HEK293 (cell line): Measurements from ENCODE around the gene HYPK.
A peak's percentile ranks its signal among the peaks of the same experiment; 100 is the strongest.

ENCODE experiments used
- BCL6B ChIP-seq: fragments of 450-650 bp; formaldehyde crosslinking; IDR thresholded peaks from 2 replicates; pipeline ENCODE4 v1.5.1; 2017; ENCODE audit warnings: missing biosample characterization, missing genetic modification characterization
- HOXC10 ChIP-seq: sonication (generic); formaldehyde crosslinking; IDR thresholded peaks from 2 replicates; pipeline ENCODE4 v1.8.1; 2023; ENCODE audit warnings: mild to moderate bottlenecking, missing genetic modification reagents
- IKZF3 ChIP-seq: fragments of 450-650 bp; IDR thresholded peaks from 2 replicates; pipeline ENCODE4 v1.5.0; 2018; ENCODE audit warnings: missing biosample characterization, mild to moderate bottlenecking, missing genetic modification characterization, moderate library complexity
- WT1 ChIP-seq: fragments of 450-650 bp; formaldehyde crosslinking; IDR thresholded peaks from 2 replicates; pipeline ENCODE4 v1.5.1; 2016; ENCODE audit warnings: missing biosample characterization, missing genetic modification characterization
- ZFHX2 ChIP-seq: fragments of 450-650 bp; formaldehyde crosslinking; conservative IDR thresholded peaks from 2 replicates; pipeline ENCODE4 v1.5.1; 2016; ENCODE audit warnings: missing biosample characterization, missing genetic modification characterization
- ZFP3 ChIP-seq: fragments of 450-650 bp; formaldehyde crosslinking; IDR thresholded peaks from 2 replicates; pipeline ENCODE4 v1.5.1; 2016; ENCODE audit warnings: low read depth, missing biosample characterization, missing genetic modification characterization
- ZNF112 ChIP-seq: fragments of 450-650 bp; formaldehyde crosslinking; IDR thresholded peaks from 2 replicates; pipeline ENCODE4 v1.5.0; 2017; ENCODE audit warnings: missing biosample characterization, missing genetic modification characterization
- ZNF114 ChIP-seq: fragments of 450-650 bp; formaldehyde crosslinking; IDR thresholded peaks from 2 replicates; pipeline ENCODE4 v1.5.0; 2017; ENCODE audit warnings: missing biosample characterization, missing genetic modification characterization
- ZNF140 ChIP-seq: fragments of 450-650 bp; formaldehyde crosslinking; IDR thresholded peaks from 2 replicates; pipeline ENCODE4 v1.5.1; 2016; ENCODE audit warnings: missing biosample characterization, missing genetic modification characterization
- ZNF157 ChIP-seq: fragments of 450-650 bp; formaldehyde crosslinking; IDR thresholded peaks from 2 replicates; pipeline ENCODE4 v1.5.1; 2016; ENCODE audit warnings: missing biosample characterization, missing genetic modification characterization
- ZNF175 ChIP-seq: fragments of 450-650 bp; formaldehyde crosslinking; IDR thresholded peaks from 2 replicates; pipeline ENCODE4 v1.5.1; 2016; ENCODE audit warnings: missing biosample characterization, missing genetic modification characterization
- ZNF19 ChIP-seq: fragments of 450-650 bp; formaldehyde crosslinking; IDR thresholded peaks from 2 replicates; pipeline ENCODE4; 2016; ENCODE audit warnings: missing biosample characterization, missing genetic modification characterization, low read depth
- ZNF335 ChIP-seq: fragments of 450-650 bp; formaldehyde crosslinking; conservative IDR thresholded peaks from 2 replicates; pipeline ENCODE4 v1.5.1; 2016; ENCODE audit warnings: missing biosample characterization, missing genetic modification characterization
- ZNF350 ChIP-seq: fragments of 450-650 bp; formaldehyde crosslinking; IDR thresholded peaks from 2 replicates; pipeline ENCODE4 v1.5.0; 2017; ENCODE audit warnings: missing biosample characterization, mild to moderate bottlenecking, missing genetic modification characterization
- ZNF560 ChIP-seq: fragments of 450-650 bp; formaldehyde crosslinking; IDR thresholded peaks from 2 replicates; pipeline ENCODE4 v1.5.1; 2017; ENCODE audit warnings: missing biosample characterization, missing genetic modification characterization, borderline replicate concordance
- ZNF792 ChIP-seq: fragments of 450-650 bp; formaldehyde crosslinking; IDR thresholded peaks from 2 replicates; pipeline ENCODE4 v1.5.1; 2016; ENCODE audit warnings: missing biosample characterization, missing genetic modification characterization
- ZSCAN5A ChIP-seq: fragments of 450-650 bp; formaldehyde crosslinking; IDR thresholded peaks from 2 replicates; pipeline ENCODE4 v1.5.1; 2016; ENCODE audit warnings: missing biosample characterization, missing genetic modification characterization
- TF ChIP-seq, protein P1 (sequence below): fragments of 450-650 bp; formaldehyde crosslinking; IDR thresholded peaks from 2 replicates; pipeline ENCODE4 v1.5.1; 2016; ENCODE audit warnings: missing biosample characterization, missing genetic modification characterization
- TF ChIP-seq, protein P2 (sequence below): fragments of 450-650 bp; formaldehyde crosslinking; IDR thresholded peaks from 2 replicates; pipeline ENCODE4 v1.5.1; 2016; ENCODE audit warnings: missing biosample characterization, missing genetic modification characterization
- TF ChIP-seq, protein P3 (sequence below): fragments of 450-650 bp; formaldehyde crosslinking; IDR thresholded peaks from 2 replicates; pipeline ENCODE4 v1.5.1; 2016; ENCODE audit warnings: missing biosample characterization, missing genetic modification characterization
- TF ChIP-seq, protein P4 (sequence below): fragments of 450-650 bp; formaldehyde crosslinking; IDR thresholded peaks from 2 replicates; pipeline ENCODE4 v1.5.1; 2016; ENCODE audit warnings: missing biosample characterization, missing genetic modification characterization, borderline replicate concordance
- TF ChIP-seq, protein P5 (sequence below): fragments of 450-650 bp; formaldehyde crosslinking; IDR thresholded peaks from 2 replicates; pipeline ENCODE4 v1.5.1; 2016; ENCODE audit warnings: missing biosample characterization, missing genetic modification characterization
- TF ChIP-seq, protein P6 (sequence below): fragments of 450-650 bp; formaldehyde crosslinking; IDR thresholded peaks from 2 replicates; pipeline ENCODE4 v1.5.1; 2016; ENCODE audit warnings: missing biosample characterization, missing genetic modification characterization

Gene HYPK

GRCh38 chr15:43800286-43801141 lies at the start of gene HYPK (continued):
- TF ChIP-seq, protein P1, sequence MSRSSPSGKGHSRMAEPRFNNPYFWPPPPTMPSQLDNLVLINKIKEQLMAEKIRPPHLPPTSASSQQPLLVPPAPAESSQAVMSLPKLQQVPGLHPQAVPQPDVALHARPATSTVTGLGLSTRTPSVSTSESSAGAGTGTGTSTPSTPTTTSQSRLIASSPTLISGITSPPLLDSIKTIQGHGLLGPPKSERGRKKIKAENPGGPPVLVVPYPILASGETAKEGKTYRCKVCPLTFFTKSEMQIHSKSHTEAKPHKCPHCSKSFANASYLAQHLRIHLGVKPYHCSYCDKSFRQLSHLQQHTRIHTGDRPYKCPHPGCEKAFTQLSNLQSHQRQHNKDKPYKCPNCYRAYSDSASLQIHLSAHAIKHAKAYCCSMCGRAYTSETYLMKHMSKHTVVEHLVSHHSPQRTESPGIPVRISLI (tag by site-specific recombination) = no peak
- no peak for TF ChIP-seq IKZF3 (tag by site-specific recombination)
- no peak for TF ChIP-seq ZNF175 (tag by site-specific recombination)
- TF ChIP-seq ZNF140 (tag by site-specific recombination) = no peak
- TF ChIP-seq, protein P2, sequence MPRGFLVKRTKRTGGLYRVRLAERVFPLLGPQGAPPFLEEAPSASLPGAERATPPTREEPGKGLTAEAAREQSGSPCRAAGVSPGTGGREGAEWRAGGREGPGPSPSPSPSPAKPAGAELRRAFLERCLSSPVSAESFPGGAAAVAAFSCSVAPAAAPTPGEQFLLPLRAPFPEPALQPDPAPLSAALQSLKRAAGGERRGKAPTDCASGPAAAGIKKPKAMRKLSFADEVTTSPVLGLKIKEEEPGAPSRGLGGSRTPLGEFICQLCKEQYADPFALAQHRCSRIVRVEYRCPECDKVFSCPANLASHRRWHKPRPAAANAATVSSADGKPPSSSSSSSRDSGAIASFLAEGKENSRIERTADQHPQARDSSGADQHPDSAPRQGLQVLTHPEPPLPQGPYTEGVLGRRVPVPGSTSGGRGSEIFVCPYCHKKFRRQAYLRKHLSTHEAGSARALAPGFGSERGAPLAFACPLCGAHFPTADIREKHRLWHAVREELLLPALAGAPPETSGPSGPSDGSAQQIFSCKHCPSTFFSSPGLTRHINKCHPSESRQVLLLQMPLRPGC (tag by site-specific recombination) = no peak; the same call in 1 of the 2 replicates
- TF ChIP-seq, protein P3, sequence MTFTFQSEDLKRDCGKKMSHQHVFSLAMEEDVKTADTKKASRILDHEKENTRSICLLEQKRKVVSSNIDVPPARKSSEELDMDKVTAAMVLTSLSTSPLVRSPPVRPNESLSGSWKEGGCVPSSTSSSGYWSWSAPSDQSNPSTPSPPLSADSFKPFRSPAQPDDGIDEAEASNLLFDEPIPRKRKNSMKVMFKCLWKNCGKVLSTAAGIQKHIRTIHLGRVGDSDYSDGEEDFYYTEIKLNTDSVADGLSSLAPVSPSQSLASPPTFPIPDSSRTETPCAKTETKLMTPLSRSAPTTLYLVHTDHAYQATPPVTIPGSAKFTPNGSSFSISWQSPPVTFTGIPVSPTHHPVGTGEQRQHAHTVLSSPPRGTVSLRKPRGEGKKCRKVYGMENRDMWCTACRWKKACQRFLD (tag by site-specific recombination) = no peak
- TF ChIP-seq, protein P4, sequence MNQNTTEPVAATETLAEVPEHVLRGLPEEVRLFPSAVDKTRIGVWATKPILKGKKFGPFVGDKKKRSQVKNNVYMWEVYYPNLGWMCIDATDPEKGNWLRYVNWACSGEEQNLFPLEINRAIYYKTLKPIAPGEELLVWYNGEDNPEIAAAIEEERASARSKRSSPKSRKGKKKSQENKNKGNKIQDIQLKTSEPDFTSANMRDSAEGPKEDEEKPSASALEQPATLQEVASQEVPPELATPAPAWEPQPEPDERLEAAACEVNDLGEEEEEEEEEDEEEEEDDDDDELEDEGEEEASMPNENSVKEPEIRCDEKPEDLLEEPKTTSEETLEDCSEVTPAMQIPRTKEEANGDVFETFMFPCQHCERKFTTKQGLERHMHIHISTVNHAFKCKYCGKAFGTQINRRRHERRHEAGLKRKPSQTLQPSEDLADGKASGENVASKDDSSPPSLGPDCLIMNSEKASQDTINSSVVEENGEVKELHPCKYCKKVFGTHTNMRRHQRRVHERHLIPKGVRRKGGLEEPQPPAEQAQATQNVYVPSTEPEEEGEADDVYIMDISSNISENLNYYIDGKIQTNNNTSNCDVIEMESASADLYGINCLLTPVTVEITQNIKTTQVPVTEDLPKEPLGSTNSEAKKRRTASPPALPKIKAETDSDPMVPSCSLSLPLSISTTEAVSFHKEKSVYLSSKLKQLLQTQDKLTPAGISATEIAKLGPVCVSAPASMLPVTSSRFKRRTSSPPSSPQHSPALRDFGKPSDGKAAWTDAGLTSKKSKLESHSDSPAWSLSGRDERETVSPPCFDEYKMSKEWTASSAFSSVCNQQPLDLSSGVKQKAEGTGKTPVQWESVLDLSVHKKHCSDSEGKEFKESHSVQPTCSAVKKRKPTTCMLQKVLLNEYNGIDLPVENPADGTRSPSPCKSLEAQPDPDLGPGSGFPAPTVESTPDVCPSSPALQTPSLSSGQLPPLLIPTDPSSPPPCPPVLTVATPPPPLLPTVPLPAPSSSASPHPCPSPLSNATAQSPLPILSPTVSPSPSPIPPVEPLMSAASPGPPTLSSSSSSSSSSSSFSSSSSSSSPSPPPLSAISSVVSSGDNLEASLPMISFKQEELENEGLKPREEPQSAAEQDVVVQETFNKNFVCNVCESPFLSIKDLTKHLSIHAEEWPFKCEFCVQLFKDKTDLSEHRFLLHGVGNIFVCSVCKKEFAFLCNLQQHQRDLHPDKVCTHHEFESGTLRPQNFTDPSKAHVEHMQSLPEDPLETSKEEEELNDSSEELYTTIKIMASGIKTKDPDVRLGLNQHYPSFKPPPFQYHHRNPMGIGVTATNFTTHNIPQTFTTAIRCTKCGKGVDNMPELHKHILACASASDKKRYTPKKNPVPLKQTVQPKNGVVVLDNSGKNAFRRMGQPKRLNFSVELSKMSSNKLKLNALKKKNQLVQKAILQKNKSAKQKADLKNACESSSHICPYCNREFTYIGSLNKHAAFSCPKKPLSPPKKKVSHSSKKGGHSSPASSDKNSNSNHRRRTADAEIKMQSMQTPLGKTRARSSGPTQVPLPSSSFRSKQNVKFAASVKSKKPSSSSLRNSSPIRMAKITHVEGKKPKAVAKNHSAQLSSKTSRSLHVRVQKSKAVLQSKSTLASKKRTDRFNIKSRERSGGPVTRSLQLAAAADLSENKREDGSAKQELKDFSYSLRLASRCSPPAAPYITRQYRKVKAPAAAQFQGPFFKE (tag by site-specific recombination) = no peak
- TF ChIP-seq, protein P5, sequence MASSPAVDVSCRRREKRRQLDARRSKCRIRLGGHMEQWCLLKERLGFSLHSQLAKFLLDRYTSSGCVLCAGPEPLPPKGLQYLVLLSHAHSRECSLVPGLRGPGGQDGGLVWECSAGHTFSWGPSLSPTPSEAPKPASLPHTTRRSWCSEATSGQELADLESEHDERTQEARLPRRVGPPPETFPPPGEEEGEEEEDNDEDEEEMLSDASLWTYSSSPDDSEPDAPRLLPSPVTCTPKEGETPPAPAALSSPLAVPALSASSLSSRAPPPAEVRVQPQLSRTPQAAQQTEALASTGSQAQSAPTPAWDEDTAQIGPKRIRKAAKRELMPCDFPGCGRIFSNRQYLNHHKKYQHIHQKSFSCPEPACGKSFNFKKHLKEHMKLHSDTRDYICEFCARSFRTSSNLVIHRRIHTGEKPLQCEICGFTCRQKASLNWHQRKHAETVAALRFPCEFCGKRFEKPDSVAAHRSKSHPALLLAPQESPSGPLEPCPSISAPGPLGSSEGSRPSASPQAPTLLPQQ (tag by site-specific recombination) = peak; percentile 78
- TF ChIP-seq ZNF792 (tag by site-specific recombination) = no peak
- TF ChIP-seq HOXC10 (CRISPR knock-in tag) = no peak
- TF ChIP-seq ZSCAN5A (tag by site-specific recombination) = no peak
- no peak for TF ChIP-seq ZNF560 (tag by site-specific recombination)
- no peak for TF ChIP-seq ZNF114
- TF ChIP-seq ZNF335 (tag by site-specific recombination) = peak; percentile 62
- no peak for TF ChIP-seq BCL6B
- no peak for TF ChIP-seq ZNF19 (tag by site-specific recombination)
- TF ChIP-seq ZNF350 (tag by site-specific recombination) = no peak
- TF ChIP-seq ZFHX2 (tag by site-specific recombination) = no peak
- no peak for TF ChIP-seq ZNF157
- no peak; the same call in 1 of the 2 replicates for TF ChIP-seq WT1 (tag by site-specific recombination)
- TF ChIP-seq ZFP3 (tag by site-specific recombination) = no peak
- TF ChIP-seq ZNF112 = no peak
- TF ChIP-seq, protein P6, sequence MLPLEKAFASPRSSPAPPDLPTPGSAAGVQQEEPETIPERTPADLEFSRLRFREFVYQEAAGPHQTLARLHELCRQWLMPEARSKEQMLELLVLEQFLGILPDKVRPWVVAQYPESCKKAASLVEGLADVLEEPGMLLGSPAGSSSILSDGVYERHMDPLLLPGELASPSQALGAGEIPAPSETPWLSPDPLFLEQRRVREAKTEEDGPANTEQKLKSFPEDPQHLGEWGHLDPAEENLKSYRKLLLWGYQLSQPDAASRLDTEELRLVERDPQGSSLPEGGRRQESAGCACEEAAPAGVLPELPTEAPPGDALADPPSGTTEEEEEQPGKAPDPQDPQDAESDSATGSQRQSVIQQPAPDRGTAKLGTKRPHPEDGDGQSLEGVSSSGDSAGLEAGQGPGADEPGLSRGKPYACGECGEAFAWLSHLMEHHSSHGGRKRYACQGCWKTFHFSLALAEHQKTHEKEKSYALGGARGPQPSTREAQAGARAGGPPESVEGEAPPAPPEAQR (tag by site-specific recombination) = no peak
